RWPE2 (cell line): ENCODE data around the gene OR12D3.

Source experiments
- ATAC-seq: fragments of 200-7000 bp; cut with Tn5 transposase; 3 replicates; pipeline ENCODE4 v1.9.1; 2021; ENCODE audit warnings: low read depth
- DNase-seq: peaks from one replicate; pipeline ENCODE4 v3.0.0-alpha.2; 2020; ENCODE audit warnings: low spot score
- H3K27ac ChIP-seq: fragments of 450-650 bp; 2 replicates; pipeline ENCODE4 v1.5.1; 2017; ENCODE audit warnings: mild to moderate bottlenecking; ENCODE audit not compliant: poor library complexity, severe bottlenecking
- H3K27me3 ChIP-seq: fragments of 250-450 bp; sonication (Bioruptor Pico); 2 replicates; pipeline ENCODE4 v1.5.1; 2021; ENCODE audit warnings: mild to moderate bottlenecking, moderate library complexity; ENCODE audit not compliant: insufficient read depth, poor library complexity, severe bottlenecking
- H3K36me3 ChIP-seq: fragments of 250-450 bp; sonication (Bioruptor Pico); 2 replicates; pipeline ENCODE4 v1.5.1; 2020; ENCODE audit warnings: low read depth, mild to moderate bottlenecking, moderate library complexity
- H3K4me1 ChIP-seq: fragments of 250-450 bp; sonication (Bioruptor Pico); 2 replicates; pipeline ENCODE4 v1.5.1; 2021; ENCODE audit warnings: mild to moderate bottlenecking, moderate library complexity; ENCODE audit not compliant: insufficient read depth, poor library complexity, severe bottlenecking
- H3K4me3 ChIP-seq: fragments of 250-450 bp; sonication (Bioruptor Pico); 2 replicates; pipeline ENCODE4 v1.5.1; 2021; ENCODE audit warnings: mild to moderate bottlenecking, moderate library complexity; ENCODE audit not compliant: severe bottlenecking
- H3K9me3 ChIP-seq: fragments of 250-450 bp; sonication (Bioruptor Pico); 2 replicates; pipeline ENCODE4 v1.5.1; 2021; ENCODE audit warnings: mild to moderate bottlenecking, moderate library complexity; ENCODE audit not compliant: severe bottlenecking
- CTCF ChIP-seq: fragments of 450-650 bp; IDR thresholded peaks from one replicate; pipeline ENCODE4 v1.5.1; 2017; ENCODE audit warnings: mild to moderate bottlenecking, moderate library complexity; ENCODE audit not compliant: poor library complexity, severe bottlenecking

OR12D3 gene

DNA sequence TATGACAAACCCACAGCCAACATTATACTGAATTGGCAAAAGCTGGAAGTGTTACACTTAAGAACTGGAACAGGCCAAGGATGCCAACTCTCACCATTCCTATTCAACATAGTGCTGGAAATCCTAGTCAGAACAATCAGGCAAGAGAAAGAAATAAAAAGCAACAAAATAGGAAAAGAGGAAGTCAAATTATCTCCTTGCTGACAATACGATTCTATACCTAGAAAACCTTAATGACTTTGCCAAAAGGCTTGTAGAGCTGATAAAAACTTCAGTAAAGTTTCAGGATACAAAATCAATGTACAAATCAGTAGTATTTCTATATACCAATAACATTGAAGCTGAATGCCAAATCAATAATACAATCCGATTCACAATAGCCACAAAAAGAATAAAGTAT is 38.8 kb downstream of the OR12D3 start:
- Histone ChIP-seq H3K27ac (no peak overlapping the region), H3K36me3 (no peaks in the 10 kb centered on the region), H3K4me3 (no peak overlapping the region), H3K9me3 (no peaks in the 10 kb centered on the region), H3K4me1 (no peaks in the 10 kb centered on the region), H3K27me3 (no peaks in the 10 kb centered on the region)
- ATAC-seq: no peak
- DNase-seq: no peak
- no peak for TF ChIP-seq CTCF

DNA sequence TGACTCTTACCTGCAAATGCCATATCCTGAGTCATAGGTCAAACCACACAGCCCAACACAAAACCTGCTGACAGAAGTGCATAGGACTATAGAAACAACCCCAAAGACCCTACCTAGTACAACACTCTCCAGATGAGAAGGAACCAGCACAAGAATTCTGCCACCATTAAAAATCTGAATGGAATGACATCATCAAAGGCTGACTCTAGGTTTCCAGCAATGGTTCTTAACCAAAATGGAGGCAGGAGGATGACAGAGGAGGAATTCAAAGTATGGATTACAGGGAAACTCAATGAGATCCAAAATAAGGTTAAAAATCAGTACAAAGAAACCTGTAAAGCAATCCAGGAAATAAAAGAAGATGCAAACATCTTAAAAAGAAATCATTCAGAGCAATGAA is 42.4 kb downstream of the OR12D3 start:
- ATAC-seq (no peak), DNase-seq (no peak)
- TF ChIP-seq CTCF: no peak
- no peak overlapping the region for H3K27ac ChIP-seq
- no peak overlapping the region for H3K4me3 ChIP-seq
- H3K4me1 ChIP-seq: no peaks in the 10 kb centered on the region
- H3K36me3 ChIP-seq: no peaks in the 10 kb centered on the region
- H3K9me3 ChIP-seq: no peaks in the 10 kb centered on the region
- no peaks in the 10 kb centered on the region for H3K27me3 ChIP-seq

GRCh38 chr6:29325777-29326176 is 49.3 kb downstream of the OR12D3 start:
- DNase-seq (no peak), ATAC-seq (no peak)
- TF ChIP-seq CTCF: no peak
- H3K4me1 ChIP-seq: no peaks in the 10 kb centered on the region
- no peaks in the 10 kb centered on the region for H3K27me3 ChIP-seq
- H3K9me3 ChIP-seq: no peaks in the 10 kb centered on the region
- no peak overlapping the region for H3K4me3 ChIP-seq
- no peaks in the 10 kb centered on the region for H3K36me3 ChIP-seq
- H3K27ac ChIP-seq: no peak overlapping the region
